ENCODE data around the gene NEU1. TPM values are rescaled to one million over a fixed set of nuclear protein-coding genes. Genes with fewer than 3 reads are reported as not detected.

The NEU1 gene
- polyA plus RNA-seq, 1 donor from 2014 or later = 40.9 TPM

DNA sequence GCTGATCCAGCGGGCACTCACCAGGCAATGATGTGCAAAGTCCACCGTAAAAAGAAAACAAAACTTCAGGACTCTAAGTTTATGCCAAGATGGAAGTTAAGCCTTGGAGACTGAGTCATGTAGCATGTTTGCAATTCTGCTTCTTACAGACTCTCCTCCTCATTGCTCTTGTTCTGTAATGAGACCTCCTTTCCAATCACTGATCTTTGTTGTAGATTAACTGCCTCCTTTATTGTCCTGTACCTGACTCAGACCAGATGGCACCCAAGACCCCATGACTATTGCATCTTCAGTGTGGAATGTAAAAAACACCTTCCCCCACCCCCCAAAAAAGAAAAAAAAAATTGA lies 11.2 kb downstream of the NEU1 start:
- no peaks in the 10 kb centered on the region for H3K79me2 ChIP-seq (replicated peaks; ENCODE audit: insufficient read depth, low read length)
- no peaks in the 10 kb centered on the region for H3K9me2 ChIP-seq (ENCODE audit: insufficient read depth, low read length)
- no peaks in the 10 kb centered on the region for H3F3A ChIP-seq (ENCODE audit: insufficient read depth, low read length, poor library complexity, severe bottlenecking)
- no peaks in the 10 kb centered on the region for H4K20me1 ChIP-seq (ENCODE audit: insufficient read depth)
- H3K9me3 ChIP-seq (ENCODE audit: low read length) = no peaks in the 10 kb centered on the region
- no peak overlapping the region for H3K9ac ChIP-seq (ENCODE audit: low read length)
- no peak overlapping the region for H3K4me3 ChIP-seq (ENCODE audit: low read length)
- TF ChIP-seq, protein P1, sequence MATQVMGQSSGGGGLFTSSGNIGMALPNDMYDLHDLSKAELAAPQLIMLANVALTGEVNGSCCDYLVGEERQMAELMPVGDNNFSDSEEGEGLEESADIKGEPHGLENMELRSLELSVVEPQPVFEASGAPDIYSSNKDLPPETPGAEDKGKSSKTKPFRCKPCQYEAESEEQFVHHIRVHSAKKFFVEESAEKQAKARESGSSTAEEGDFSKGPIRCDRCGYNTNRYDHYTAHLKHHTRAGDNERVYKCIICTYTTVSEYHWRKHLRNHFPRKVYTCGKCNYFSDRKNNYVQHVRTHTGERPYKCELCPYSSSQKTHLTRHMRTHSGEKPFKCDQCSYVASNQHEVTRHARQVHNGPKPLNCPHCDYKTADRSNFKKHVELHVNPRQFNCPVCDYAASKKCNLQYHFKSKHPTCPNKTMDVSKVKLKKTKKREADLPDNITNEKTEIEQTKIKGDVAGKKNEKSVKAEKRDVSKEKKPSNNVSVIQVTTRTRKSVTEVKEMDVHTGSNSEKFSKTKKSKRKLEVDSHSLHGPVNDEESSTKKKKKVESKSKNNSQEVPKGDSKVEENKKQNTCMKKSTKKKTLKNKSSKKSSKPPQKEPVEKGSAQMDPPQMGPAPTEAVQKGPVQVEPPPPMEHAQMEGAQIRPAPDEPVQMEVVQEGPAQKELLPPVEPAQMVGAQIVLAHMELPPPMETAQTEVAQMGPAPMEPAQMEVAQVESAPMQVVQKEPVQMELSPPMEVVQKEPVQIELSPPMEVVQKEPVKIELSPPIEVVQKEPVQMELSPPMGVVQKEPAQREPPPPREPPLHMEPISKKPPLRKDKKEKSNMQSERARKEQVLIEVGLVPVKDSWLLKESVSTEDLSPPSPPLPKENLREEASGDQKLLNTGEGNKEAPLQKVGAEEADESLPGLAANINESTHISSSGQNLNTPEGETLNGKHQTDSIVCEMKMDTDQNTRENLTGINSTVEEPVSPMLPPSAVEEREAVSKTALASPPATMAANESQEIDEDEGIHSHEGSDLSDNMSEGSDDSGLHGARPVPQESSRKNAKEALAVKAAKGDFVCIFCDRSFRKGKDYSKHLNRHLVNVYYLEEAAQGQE (IDR thresholded peaks at IDR 0.05; ENCODE audit: borderline replicate concordance) = no peak
- TF ChIP-seq POLR2AphosphoS5 (IDR thresholded peaks at IDR 0.05) (no peak), TAF1 (IDR thresholded peaks at IDR 0.05; ENCODE audit: low read depth) (no peak), SMC3 (conservative IDR thresholded peaks at IDR 0.05; ENCODE audit: poor library complexity) (no peak)
- TF ChIP-seq, protein P2, sequence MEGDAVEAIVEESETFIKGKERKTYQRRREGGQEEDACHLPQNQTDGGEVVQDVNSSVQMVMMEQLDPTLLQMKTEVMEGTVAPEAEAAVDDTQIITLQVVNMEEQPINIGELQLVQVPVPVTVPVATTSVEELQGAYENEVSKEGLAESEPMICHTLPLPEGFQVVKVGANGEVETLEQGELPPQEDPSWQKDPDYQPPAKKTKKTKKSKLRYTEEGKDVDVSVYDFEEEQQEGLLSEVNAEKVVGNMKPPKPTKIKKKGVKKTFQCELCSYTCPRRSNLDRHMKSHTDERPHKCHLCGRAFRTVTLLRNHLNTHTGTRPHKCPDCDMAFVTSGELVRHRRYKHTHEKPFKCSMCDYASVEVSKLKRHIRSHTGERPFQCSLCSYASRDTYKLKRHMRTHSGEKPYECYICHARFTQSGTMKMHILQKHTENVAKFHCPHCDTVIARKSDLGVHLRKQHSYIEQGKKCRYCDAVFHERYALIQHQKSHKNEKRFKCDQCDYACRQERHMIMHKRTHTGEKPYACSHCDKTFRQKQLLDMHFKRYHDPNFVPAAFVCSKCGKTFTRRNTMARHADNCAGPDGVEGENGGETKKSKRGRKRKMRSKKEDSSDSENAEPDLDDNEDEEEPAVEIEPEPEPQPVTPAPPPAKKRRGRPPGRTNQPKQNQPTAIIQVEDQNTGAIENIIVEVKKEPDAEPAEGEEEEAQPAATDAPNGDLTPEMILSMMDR (IDR thresholded peaks at IDR 0.05; ENCODE audit: poor library complexity, severe bottlenecking) = no peak
- H2AFZ ChIP-seq (ENCODE audit: low read depth, low read length) = no peak overlapping the region
- H3K4me2 ChIP-seq (ENCODE audit: low read length) = no peak overlapping the region
- H3K27me3 ChIP-seq (ENCODE audit: insufficient read depth, low read depth, low read length) = no peaks in the 10 kb centered on the region
- no peak overlapping the region for H3K27ac ChIP-seq (ENCODE audit: low read length)
- H3K36me3 ChIP-seq (ENCODE audit: insufficient read depth, low read length) = no peaks in the 10 kb centered on the region

DNA sequence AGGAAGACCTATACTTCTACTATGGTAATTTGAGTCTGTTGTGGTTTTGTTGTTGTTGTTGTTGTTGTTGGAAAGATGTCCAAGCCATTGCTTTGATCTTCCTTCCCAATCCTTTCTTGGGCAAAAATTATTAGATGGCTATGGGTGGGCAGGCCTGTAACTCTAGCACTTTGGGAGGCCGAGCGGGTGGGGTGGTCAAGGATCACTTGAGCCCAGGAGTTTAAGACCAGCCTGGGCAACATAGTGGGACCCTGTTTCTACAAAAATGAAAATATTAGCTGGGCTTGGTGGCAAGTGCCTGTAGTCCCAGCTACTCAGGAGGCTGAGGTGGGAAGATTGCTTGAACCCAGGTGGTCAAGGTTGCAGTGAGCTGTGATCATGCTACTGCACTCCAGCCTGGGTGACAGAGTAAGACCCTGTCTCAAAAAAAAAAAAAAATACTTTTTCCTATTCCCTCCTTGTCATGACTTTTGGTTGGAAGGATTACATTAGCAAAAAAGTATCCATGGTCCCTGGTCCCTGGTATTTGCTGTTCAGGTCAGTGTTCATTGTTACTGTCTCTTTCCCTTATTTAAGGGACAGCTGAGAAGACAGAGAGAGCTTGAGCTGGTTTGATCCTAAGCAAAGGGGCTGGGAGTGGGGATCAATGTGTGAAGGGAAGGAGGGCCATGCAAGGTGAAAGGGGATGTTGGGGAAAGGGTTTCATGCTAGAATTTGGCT lies 11.7 kb downstream of the NEU1 start:
- H3K9me3 ChIP-seq (ENCODE audit: low read length) = no peaks in the 10 kb centered on the region
- H3K9ac ChIP-seq (ENCODE audit: low read length) = no peak overlapping the region

More for the DNA sequence above, 11.7 kb downstream of the NEU1 start:
- Histone ChIP-seq H3K36me3 (ENCODE audit: insufficient read depth, low read length) (no peaks in the 10 kb centered on the region), H3K9me2 (ENCODE audit: insufficient read depth, low read length) (no peaks in the 10 kb centered on the region), H3K27ac (ENCODE audit: low read length) (no peak overlapping the region), H3F3A (ENCODE audit: insufficient read depth, low read length, poor library complexity, severe bottlenecking) (no peaks in the 10 kb centered on the region), H3K27me3 (ENCODE audit: insufficient read depth, low read depth, low read length) (no peaks in the 10 kb centered on the region), H4K20me1 (ENCODE audit: insufficient read depth) (no peaks in the 10 kb centered on the region), H2AFZ (ENCODE audit: low read depth, low read length) (no peak overlapping the region), H3K79me2 (replicated peaks; ENCODE audit: insufficient read depth, low read length) (no peaks in the 10 kb centered on the region), H3K4me2 (ENCODE audit: low read length) (no peak overlapping the region), H3K4me3 (ENCODE audit: low read length) (no peak overlapping the region)
- TF ChIP-seq RAD21 (conservative IDR thresholded peaks at IDR 0.05) (no peak), EZH2 (IDR thresholded peaks at IDR 0.05; ENCODE audit: borderline replicate concordance, insufficient read depth, low read length, poor library complexity, severe bottlenecking) (no peak), TAF1 (IDR thresholded peaks at IDR 0.05; ENCODE audit: low read depth) (no peak), POLR2AphosphoS5 (IDR thresholded peaks at IDR 0.05) (no peak), MXI1 (conservative IDR thresholded peaks at IDR 0.05; ENCODE audit: poor library complexity, severe bottlenecking) (no peak), SMC3 (conservative IDR thresholded peaks at IDR 0.05; ENCODE audit: poor library complexity) (no peak)
- TF ChIP-seq, protein P2 (IDR thresholded peaks at IDR 0.05; ENCODE audit: poor library complexity, severe bottlenecking) = no peak

Data from neural cell (in vitro differentiated cells).